K562 (cell line): ENCODE data around the gene AFF1. TPM values are rescaled to one million over a fixed set of nuclear protein-coding genes. Genes with fewer than 3 reads are reported as not detected.

Experiments used
- ARID2 ChIP-seq: fragments of 450-650 bp; IDR thresholded peaks from 2 replicates; pipeline ENCODE4 v1.6.1; 2017; ENCODE audit warnings: antibody characterized with exemption, mild to moderate bottlenecking
- ETV5 ChIP-seq: sonication (generic); formaldehyde crosslinking; IDR thresholded peaks from 2 replicates; pipeline ENCODE4 v1.4.0; 2020; ENCODE audit warnings: low read depth, mild to moderate bottlenecking, missing genetic modification reagents
- ETV6 ChIP-seq, 3 experiments: fragments of 150-350 bp in 1 of 3; sonication (generic) in 1 of 3; formaldehyde crosslinking in 1 of 3; IDR thresholded peaks; 2 replicates each; pipeline versions ENCODE4 v1.6.1 to v1.8.0; 2014 to 2022; ENCODE audit warnings: borderline replicate concordance in 2 of 3, low read depth in 2 of 3, antibody characterized with exemption in 1 of 3, low read length in 1 of 3, mild to moderate bottlenecking in 1 of 3, missing genetic modification reagents in 1 of 3
- GATAD2B ChIP-seq: fragments of 450-650 bp; IDR thresholded peaks from 2 replicates; pipeline ENCODE4 v1.6.1; 2017; ENCODE audit warnings: mild to moderate bottlenecking, borderline replicate concordance
- GTF2A2 ChIP-seq: IDR thresholded peaks from 2 replicates; pipeline ENCODE4 v1.6.1; 2016; ENCODE audit warnings: mild to moderate bottlenecking, missing genetic modification characterization, missing compliant biosample characterization
- KDM5B ChIP-seq: fragments of 200-600 bp; sonication (generic); IDR thresholded peaks from 2 replicates; pipeline ENCODE4 v1.6.1; 2012; ENCODE audit warnings: low read depth, mild to moderate bottlenecking, moderate library complexity, low read length, control low read depth, inconsistent platforms; ENCODE audit not compliant: insufficient replicate concordance
- MAZ ChIP-seq, 2 experiments: fragments of 450-650 bp in 1 of 2; sonication (generic) in 1 of 2; formaldehyde crosslinking; IDR thresholded peaks in 1 of 2; conservative IDR thresholded peaks in 1 of 2; 2 replicates each; pipeline versions ENCODE4 v1.4.0 to v1.5.0; 2020; ENCODE audit warnings: mild to moderate bottlenecking in 1 of 2, missing genetic modification reagents in 1 of 2
- RB1 ChIP-seq: fragments of 450-650 bp; IDR thresholded peaks from 2 replicates; pipeline ENCODE4 v1.6.1; 2017; ENCODE audit warnings: low read depth, mild to moderate bottlenecking
- SIN3A ChIP-seq, 2 experiments: fragments of 150-350 bp in 1 of 2; IDR thresholded peaks; 2 replicates each; pipeline ENCODE4 v1.6.1; 2011 to 2016; ENCODE audit warnings: borderline replicate concordance in 2 of 2, low read depth in 2 of 2, low read length in 2 of 2, mild to moderate bottlenecking in 2 of 2, moderate library complexity in 2 of 2; ENCODE audit not compliant: control insufficient read depth in 1 of 2
- SMARCA4 ChIP-seq: fragments of 450-650 bp; IDR thresholded peaks from 2 replicates; pipeline ENCODE4 v1.6.1; 2016
- SUPT5H ChIP-seq: fragments of 450-650 bp; IDR thresholded peaks from 2 replicates; pipeline ENCODE4 v1.6.1; 2016
- TAF1 ChIP-seq: IDR thresholded peaks from 2 replicates; pipeline ENCODE4 v1.6.1; 2011; ENCODE audit warnings: mild to moderate bottlenecking, low read length, moderate library complexity; ENCODE audit not compliant: insufficient read depth, control insufficient read depth, severe bottlenecking; ENCODE audit errors: extremely low read depth
- TAF9B ChIP-seq: fragments of 450-650 bp; IDR thresholded peaks from 2 replicates; pipeline ENCODE4 v1.6.1; 2018; ENCODE audit warnings: mild to moderate bottlenecking; ENCODE audit not compliant: partially characterized antibody
- TBP ChIP-seq: optimal IDR thresholded peaks from 2 replicates; pipeline ENCODE3; 2011; ENCODE audit warnings: low read depth, low read length, improper control_type of control experiment
- ZBTB1 ChIP-seq: sonication (generic); formaldehyde crosslinking; IDR thresholded peaks from 2 replicates; pipeline ENCODE4 v1.8.1; 2023; ENCODE audit warnings: missing genetic modification reagents, low read depth, mild to moderate bottlenecking, borderline replicate concordance
- ZNF707 ChIP-seq: fragments of 250-450 bp; sonication (Bioruptor Pico); conservative IDR thresholded peaks from 2 replicates; pipeline ENCODE4 v1.8.0; 2022; ENCODE audit warnings: inconsistent platforms, mild to moderate bottlenecking, moderate library complexity
- polyA plus RNA-seq, 8 experiments: library from polyadenylated mRNA; depleted of rRNA in 4 of 8; stranded (reverse) in 5 of 8; unstranded in 3 of 8; fragments of >200 nt; fragmentation: Nextera tagmentation in 2 of 8; fragmentation: Illumina TruSeq in 1 of 8; extraction: Ambion mirVana in 2 of 8; extraction: Trizol in 1 of 8; gene quantifications; 2 replicates each; pipeline versions ENCODE4 v1.2.1 to v1.2.3, GENCODE V29; 2011 to 2014; ENCODE audit warnings: inconsistent platforms in 1 of 8, missing spikeins in 1 of 8
- total RNA-seq, 7 experiments: library from RNA; depleted of rRNA in 6 of 7; stranded (reverse); fragments of >200 nt in 6 of 7; fragmentation: Illumina TruSeq in 2 of 7; extraction: Trizol in 2 of 7; gene quantifications; 2 replicates each; pipeline versions ENCODE4 v1.2.1 to v1.2.3, GENCODE V29; 2011 to 2021; ENCODE audit warnings: low replicate concordance in 1 of 7
- TF ChIP-seq, protein P1 (sequence below): fragments of 250-450 bp; sonication (Bioruptor Pico); IDR thresholded peaks from 2 replicates; pipeline ENCODE4 v1.8.0; 2022; ENCODE audit warnings: inconsistent platforms, mild to moderate bottlenecking, moderate library complexity, borderline replicate concordance
- TF ChIP-seq, protein P2 (sequence below): fragments of 450-650 bp; IDR thresholded peaks from 2 replicates; pipeline ENCODE4 v1.6.1; 2016; ENCODE audit warnings: antibody characterized with exemption
- TF ChIP-seq, protein P3 (sequence below): sonication (generic); formaldehyde crosslinking; IDR thresholded peaks from 2 replicates; pipeline ENCODE4 v1.8.0; 2022; ENCODE audit warnings: missing genetic modification reagents, mild to moderate bottlenecking, moderate library complexity, borderline replicate concordance
- TF ChIP-seq, protein P4 (sequence below): sonication (generic); formaldehyde crosslinking; IDR thresholded peaks from 2 replicates; pipeline ENCODE4 v1.8.1; 2023; ENCODE audit warnings: mild to moderate bottlenecking, missing genetic modification reagents

AFF1 gene
- total and polyA plus RNA-seq, 9 of the 15 experiments (the other 6 are each of a cell fraction or from before 2014, with no cell fraction given): 4.1 to 47.5 (median 17.2) TPM

DNA sequence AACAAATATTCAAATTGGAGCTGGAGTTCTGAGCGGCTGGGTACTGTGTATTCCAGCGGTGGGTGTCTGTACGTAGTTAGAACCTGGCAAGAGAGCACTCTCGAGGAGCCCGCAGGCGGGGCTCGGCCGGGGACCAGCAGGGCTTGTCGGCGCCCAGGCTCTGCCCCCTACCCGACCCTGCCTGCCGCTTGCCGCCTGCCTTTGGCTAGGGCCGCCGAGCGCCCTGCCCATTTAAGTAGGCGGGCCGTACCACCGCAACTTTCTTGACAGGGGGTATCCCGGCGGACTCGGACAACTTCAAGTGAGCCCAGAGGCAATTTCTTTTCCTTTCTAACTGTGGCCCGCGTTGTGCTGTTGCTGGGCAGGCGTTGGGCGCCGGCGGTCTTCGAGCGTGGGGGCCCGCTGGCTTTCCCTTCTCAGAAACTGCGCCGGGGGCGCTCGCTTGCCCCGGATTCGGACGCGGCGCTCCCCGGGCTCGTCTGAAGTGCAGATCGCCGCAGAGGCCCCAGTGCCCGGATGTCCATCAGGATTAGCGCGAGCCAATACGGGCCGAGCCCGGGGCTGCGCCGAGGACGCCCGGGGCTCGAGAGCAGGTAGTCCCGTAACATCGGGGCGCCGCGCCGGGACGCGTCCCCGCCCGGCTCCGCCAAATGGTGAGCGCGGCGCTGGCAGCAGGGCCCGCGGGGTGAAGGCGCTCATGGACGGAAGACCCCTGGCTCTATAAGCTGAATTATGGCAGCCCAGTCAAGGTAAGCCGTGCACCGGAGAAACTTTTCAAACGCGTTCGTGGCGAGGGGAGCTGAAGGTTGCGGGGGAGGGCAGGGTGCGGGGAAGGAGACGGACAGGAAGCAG is 72.1 kb downstream of the AFF1 start (continued):
- TF ChIP-seq ETV6 (IDR thresholded peaks at IDR 0.05; ENCODE audit: borderline replicate concordance in 1 of 2, low read depth in 2 of 2, low read length in 1 of 2) (peak in 1 of 2 experiments; percentile 53; a peak in 1 of 4 replicates), ETV6 (CRISPR knock-in tag; IDR thresholded peaks at IDR 0.05; ENCODE audit: borderline replicate concordance) (no peak), GTF2A2 (tag) (peak; percentile 98), SIN3A (IDR thresholded peaks at IDR 0.05; ENCODE audit: borderline replicate concordance in 2 of 2, control insufficient read depth in 1 of 2, low read depth in 2 of 2, low read length in 2 of 2) (peak in 1 of 2 experiments; percentile 55; a peak in 1 of 4 replicates), MAZ (CRISPR knock-in tag; conservative IDR thresholded peaks at IDR 0.05 in 1 of 2, IDR thresholded peaks at IDR 0.05 in 1 of 2) (peak; percentile 59 to 75; a peak in 3 of 4 replicates), TAF1 (peak; percentile 99), ETV5 (CRISPR knock-in tag) (peak; percentile 75; the same call in 1 of the 2 replicates), TAF9B (peak; percentile 93), GATAD2B (0 out of 2 replicates have a peak, but pooled peaks have one; percentile 13), ZNF707 (CRISPR knock-in tag) (no peak), TBP (peak; percentile 99), RB1 (peak; percentile 58), SUPT5H (peak; percentile 93), ZBTB1 (CRISPR knock-in tag) (peak; percentile 30; the same call in 1 of the 2 replicates), SMARCA4 (peak; percentile 56; the same call in 1 of the 2 replicates), KDM5B (peak; percentile 99), ARID2 (peak; percentile 52; the same call in 1 of the 2 replicates)
- TF ChIP-seq, protein P1, sequence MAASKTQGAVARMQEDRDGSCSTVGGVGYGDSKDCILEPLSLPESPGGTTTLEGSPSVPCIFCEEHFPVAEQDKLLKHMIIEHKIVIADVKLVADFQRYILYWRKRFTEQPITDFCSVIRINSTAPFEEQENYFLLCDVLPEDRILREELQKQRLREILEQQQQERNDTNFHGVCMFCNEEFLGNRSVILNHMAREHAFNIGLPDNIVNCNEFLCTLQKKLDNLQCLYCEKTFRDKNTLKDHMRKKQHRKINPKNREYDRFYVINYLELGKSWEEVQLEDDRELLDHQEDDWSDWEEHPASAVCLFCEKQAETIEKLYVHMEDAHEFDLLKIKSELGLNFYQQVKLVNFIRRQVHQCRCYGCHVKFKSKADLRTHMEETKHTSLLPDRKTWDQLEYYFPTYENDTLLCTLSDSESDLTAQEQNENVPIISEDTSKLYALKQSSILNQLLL (CRISPR knock-in tag): no peak
- TF ChIP-seq, protein P2, sequence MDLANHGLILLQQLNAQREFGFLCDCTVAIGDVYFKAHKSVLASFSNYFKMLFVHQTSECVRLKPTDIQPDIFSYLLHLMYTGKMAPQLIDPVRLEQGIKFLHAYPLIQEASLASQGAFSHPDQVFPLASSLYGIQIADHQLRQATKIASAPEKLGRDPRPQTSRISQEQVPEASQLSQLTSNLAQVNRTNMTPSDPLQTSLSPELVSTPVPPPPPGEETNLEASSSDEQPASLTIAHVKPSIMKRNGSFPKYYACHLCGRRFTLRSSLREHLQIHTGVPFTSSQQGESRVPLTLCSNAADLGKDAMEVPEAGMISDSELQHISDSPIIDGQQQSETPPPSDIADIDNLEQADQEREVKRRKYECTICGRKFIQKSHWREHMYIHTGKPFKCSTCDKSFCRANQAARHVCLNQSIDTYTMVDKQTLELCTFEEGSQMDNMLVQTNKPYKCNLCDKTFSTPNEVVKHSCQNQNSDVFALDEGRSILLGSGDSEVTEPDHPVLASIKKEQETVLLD: no peak
- TF ChIP-seq, protein P3, sequence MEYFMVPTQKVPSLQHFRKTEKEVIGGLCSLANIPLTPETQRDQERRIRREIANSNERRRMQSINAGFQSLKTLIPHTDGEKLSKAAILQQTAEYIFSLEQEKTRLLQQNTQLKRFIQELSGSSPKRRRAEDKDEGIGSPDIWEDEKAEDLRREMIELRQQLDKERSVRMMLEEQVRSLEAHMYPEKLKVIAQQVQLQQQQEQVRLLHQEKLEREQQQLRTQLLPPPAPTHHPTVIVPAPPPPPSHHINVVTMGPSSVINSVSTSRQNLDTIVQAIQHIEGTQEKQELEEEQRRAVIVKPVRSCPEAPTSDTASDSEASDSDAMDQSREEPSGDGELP (CRISPR knock-in tag): peak; percentile 72
- TF ChIP-seq, protein P4, sequence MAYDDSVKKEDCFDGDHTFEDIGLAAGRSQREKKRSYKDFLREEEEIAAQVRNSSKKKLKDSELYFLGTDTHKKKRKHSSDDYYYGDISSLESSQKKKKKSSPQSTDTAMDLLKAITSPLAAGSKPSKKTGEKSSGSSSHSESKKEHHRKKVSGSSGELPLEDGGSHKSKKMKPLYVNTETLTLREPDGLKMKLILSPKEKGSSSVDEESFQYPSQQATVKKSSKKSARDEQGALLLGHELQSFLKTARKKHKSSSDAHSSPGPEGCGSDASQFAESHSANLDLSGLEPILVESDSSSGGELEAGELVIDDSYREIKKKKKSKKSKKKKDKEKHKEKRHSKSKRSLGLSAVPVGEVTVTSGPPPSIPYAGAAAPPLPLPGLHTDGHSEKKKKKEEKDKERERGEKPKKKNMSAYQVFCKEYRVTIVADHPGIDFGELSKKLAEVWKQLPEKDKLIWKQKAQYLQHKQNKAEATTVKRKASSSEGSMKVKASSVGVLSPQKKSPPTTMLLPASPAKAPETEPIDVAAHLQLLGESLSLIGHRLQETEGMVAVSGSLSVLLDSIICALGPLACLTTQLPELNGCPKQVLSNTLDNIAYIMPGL (CRISPR knock-in tag): peak; percentile 78; the same call in 1 of the 2 replicates
